ENCODE results near the gene ADAP2.

ADAP2 gene

DNA sequence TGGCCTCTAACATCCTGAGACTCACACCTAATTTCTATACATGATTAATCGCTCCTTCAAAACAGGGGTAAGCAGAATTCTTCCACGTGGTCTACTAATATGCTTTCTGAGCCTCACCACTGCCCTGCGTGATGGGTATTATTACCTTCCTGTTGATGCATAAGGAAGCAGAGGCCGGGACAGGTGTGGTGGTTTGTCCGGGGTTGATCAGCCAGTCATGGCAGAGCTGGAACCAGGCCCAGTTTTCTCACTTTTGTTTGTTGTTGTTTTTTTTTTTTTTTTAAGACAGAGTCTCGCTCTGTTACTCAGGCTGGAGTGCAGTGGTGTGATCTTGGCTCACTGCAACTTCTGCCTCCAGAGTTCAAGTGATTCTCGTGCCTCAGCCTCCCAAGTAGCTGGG lies 80.3 kb downstream of the ADAP2 start:
- in situ Hi-C loops (cut with HindIII; ENCODE audit: low pct_ligation_motif_present, low pct_unique_long_range_greater_than_20kb, low sequenced_read_pairs) = no loop called here
- no peak for DNase-seq

GRCh38 chr17:31003225-31003866 lies 81.6 kb downstream of the ADAP2 start:
- in situ Hi-C loops (cut with HindIII; ENCODE audit: low pct_ligation_motif_present, low pct_unique_long_range_greater_than_20kb, low sequenced_read_pairs) = no loop called here
- no peak for DNase-seq

GRCh38 chr17:31004160-31004559 lies 82.4 kb downstream of the ADAP2 start:
- DNase-seq = no peak
- in situ Hi-C loops (cut with HindIII; ENCODE audit: low pct_ligation_motif_present, low pct_unique_long_range_greater_than_20kb, low sequenced_read_pairs) = no loop called here

- in situ Hi-C loops (cut with HindIII; ENCODE audit: low pct_ligation_motif_present, low pct_unique_long_range_greater_than_20kb, low sequenced_read_pairs) = no loop called here
- no peak for DNase-seq
Measured at GRCh38 chr17:31007695-31008373, 86.1 kb downstream of the ADAP2 start.

- in situ Hi-C loops (cut with HindIII; ENCODE audit: low pct_ligation_motif_present, low pct_unique_long_range_greater_than_20kb, low sequenced_read_pairs) = no loop called here
- DNase-seq = peak; percentile 72
Measured at GRCh38 chr17:31008374-31009041, 86.8 kb downstream of the ADAP2 start.

Measured in ACHN (cell line).